Adipocyte (in vitro differentiated cells): ENCODE results near the gene RASIP1.
A peak's percentile ranks its signal among the peaks of the same experiment; 100 is the strongest.

Experiments
- DNase-seq: peaks from one replicate; pipeline ENCODE4 v3.0.0-alpha.2; 2015; ENCODE audit warnings: low read depth
- H3K27me3 ChIP-seq: replicated peaks from 2 replicates; pipeline ENCODE4 v1.7.0; 2013; ENCODE audit warnings: mild to moderate bottlenecking, low read length, moderate library complexity; ENCODE audit not compliant: control insufficient read depth, insufficient read depth
- H3K36me3 ChIP-seq: 2 replicates; pipeline ENCODE4 v1.7.0; 2013; ENCODE audit warnings: low read length, mild to moderate bottlenecking, moderate library complexity; ENCODE audit not compliant: control insufficient read depth, insufficient read depth, severe bottlenecking
- H3K4me1 ChIP-seq: 2 replicates; pipeline ENCODE4 v1.7.0; 2013; ENCODE audit warnings: mild to moderate bottlenecking, low read length, moderate library complexity; ENCODE audit not compliant: control insufficient read depth, insufficient read depth
- H3K4me3 ChIP-seq: 2 replicates; pipeline ENCODE4 v1.7.0; 2013; ENCODE audit warnings: mild to moderate bottlenecking, low read length, moderate library complexity
- H3K9ac ChIP-seq: 2 replicates; pipeline ENCODE4 v1.7.0; 2013; ENCODE audit warnings: mild to moderate bottlenecking, low read length, moderate library complexity
- H3K9me3 ChIP-seq: 2 replicates; pipeline ENCODE4 v1.7.0; 2013; ENCODE audit warnings: mild to moderate bottlenecking, low read length, moderate library complexity; ENCODE audit not compliant: control insufficient read depth

Gene RASIP1

GRCh38 chr19:48714759-48715675 lies 25.4 kb downstream of the RASIP1 start:
- no peak for DNase-seq
- Histone ChIP-seq H3K36me3 (no peaks in the 10 kb centered on the region), H3K9ac (peak overlapping the region; percentile 90), H3K27me3 (no peaks in the 10 kb centered on the region), H3K9me3 (peaks cover 4% of the 10 kb centered on the region), H3K4me3 (peak overlapping the region; percentile 84), H3K4me1 (peaks cover 30% of the 10 kb centered on the region)

GRCh38 chr19:48713864-48714755 lies 26.3 kb downstream of the RASIP1 start:
- Histone ChIP-seq H3K4me3 (peak overlapping the region; percentile 84), H3K9me3 (peaks cover 4% of the 10 kb centered on the region), H3K4me1 (peaks cover 28% of the 10 kb centered on the region), H3K9ac (peak overlapping the region; percentile 90), H3K27me3 (no peaks in the 10 kb centered on the region), H3K36me3 (no peaks in the 10 kb centered on the region)
- peak; percentile 100 for DNase-seq

- peak; percentile 44 for DNase-seq
- peaks cover 26% of the 10 kb centered on the region for H3K4me1 ChIP-seq
- H3K9ac ChIP-seq = peak overlapping the region; percentile 77
- no peaks in the 10 kb centered on the region for H3K36me3 ChIP-seq
- H3K27me3 ChIP-seq = no peaks in the 10 kb centered on the region
- H3K9me3 ChIP-seq = peaks cover 4% of the 10 kb centered on the region
- H3K4me3 ChIP-seq = peak overlapping the region; percentile 81
These were observed 27.2 kb downstream of the RASIP1 start for GRCh38 chr19:48713041-48713863.

GRCh38 chr19:48711106-48711662 lies 29.2 kb downstream of the RASIP1 start:
- H3K4me3 ChIP-seq = no peak overlapping the region
- no peak for DNase-seq
- H3K9me3 ChIP-seq = peaks cover 4% of the 10 kb centered on the region
- no peaks in the 10 kb centered on the region for H3K27me3 ChIP-seq
- no peak overlapping the region for H3K9ac ChIP-seq
- H3K36me3 ChIP-seq = no peaks in the 10 kb centered on the region
- peaks cover 20% of the 10 kb centered on the region for H3K4me1 ChIP-seq

GRCh38 chr19:48708471-48708870 lies 31.9 kb downstream of the RASIP1 start:
- no peak for DNase-seq
- Histone ChIP-seq H3K27me3 (no peaks in the 10 kb centered on the region), H3K9ac (no peak overlapping the region), H3K9me3 (peaks cover 4% of the 10 kb centered on the region), H3K4me3 (no peak overlapping the region), H3K4me1 (peaks cover 4% of the 10 kb centered on the region), H3K36me3 (no peaks in the 10 kb centered on the region)

- no peaks in the 10 kb centered on the region for H3K27me3 ChIP-seq
- H3K9me3 ChIP-seq = no peaks in the 10 kb centered on the region
- DNase-seq = no peak
- no peak overlapping the region for H3K4me3 ChIP-seq
- H3K9ac ChIP-seq = no peak overlapping the region
- no peaks in the 10 kb centered on the region for H3K4me1 ChIP-seq
- no peaks in the 10 kb centered on the region for H3K36me3 ChIP-seq
These were observed 35.0 kb downstream of the RASIP1 start for GRCh38 chr19:48705431-48705830.

GRCh38 chr19:48703316-48703715 lies 37.1 kb downstream of the RASIP1 start:
- Histone ChIP-seq H3K9me3 (no peaks in the 10 kb centered on the region), H3K4me1 (peaks cover 5% of the 10 kb centered on the region), H3K36me3 (no peaks in the 10 kb centered on the region), H3K4me3 (no peak overlapping the region), H3K9ac (no peak overlapping the region), H3K27me3 (no peaks in the 10 kb centered on the region)
- DNase-seq = no peak

GRCh38 chr19:48702701-48703100 lies 37.7 kb downstream of the RASIP1 start:
- Histone ChIP-seq H3K27me3 (no peaks in the 10 kb centered on the region), H3K4me3 (no peak overlapping the region), H3K9ac (no peak overlapping the region), H3K4me1 (peaks cover 5% of the 10 kb centered on the region), H3K36me3 (no peaks in the 10 kb centered on the region), H3K9me3 (no peaks in the 10 kb centered on the region)
- DNase-seq = no peak

GRCh38 chr19:48698046-48698445 lies 42.4 kb downstream of the RASIP1 start:
- H3K27me3 ChIP-seq = peaks cover 12% of the 10 kb centered on the region
- peak; percentile 53 for DNase-seq
- no peak overlapping the region for H3K9ac ChIP-seq
- H3K36me3 ChIP-seq = no peaks in the 10 kb centered on the region
- peaks cover 9% of the 10 kb centered on the region for H3K4me1 ChIP-seq
- no peak overlapping the region for H3K4me3 ChIP-seq
- no peaks in the 10 kb centered on the region for H3K9me3 ChIP-seq

GRCh38 chr19:48696353-48697010 lies 43.9 kb downstream of the RASIP1 start:
- Histone ChIP-seq H3K4me3 (peak overlapping the region; percentile 56), H3K9me3 (no peaks in the 10 kb centered on the region), H3K4me1 (peaks cover 9% of the 10 kb centered on the region), H3K36me3 (no peaks in the 10 kb centered on the region), H3K27me3 (peaks cover 12% of the 10 kb centered on the region), H3K9ac (no peak overlapping the region)
- DNase-seq = peak; percentile 22
